GM19238 (cell line): ENCODE results near the gene ACSM3.
"Not testable (repeated sequence)": the region's sequence is repeated elsewhere in the genome, so short reads cannot be mapped to it uniquely, and the experiment has no call there.

Experiments used
- DNase-seq: peaks from one replicate; pipeline ENCODE4 v3.0.0; 2011; ENCODE audit warnings: low spot score; ENCODE audit not compliant: insufficient read length

ACSM3 gene

GRCh38 chr16:20763461-20764232, at the start of gene ACSM3:
Gene ACSM3, plus strand, starts transcription at chr16:20764014. Its CDS starts 6,021 bp downstream, at chr16:20770035.
- DNase-seq = peak; percentile 79

GRCh38 chr16:20717718-20718117, 46.1 kb upstream of the ACSM3 start:
- DNase-seq = not testable (repeated sequence)

GRCh38 chr16:20720251-20720650, 43.6 kb upstream of the ACSM3 start:
- no peak for DNase-seq

- no peak for DNase-seq
These were observed 37.2 kb upstream of the ACSM3 start for GRCh38 chr16:20726661-20727060.

- no peak for DNase-seq
These were observed 36.6 kb upstream of the ACSM3 start for GRCh38 chr16:20727181-20727580.

- no peak for DNase-seq
These were observed 34.7 kb upstream of the ACSM3 start for GRCh38 chr16:20729141-20729540.

- no peak for DNase-seq
These were observed 29.8 kb upstream of the ACSM3 start for GRCh38 chr16:20734056-20734455.

- DNase-seq = no peak
These were observed 29.0 kb upstream of the ACSM3 start for GRCh38 chr16:20734782-20735181.

GRCh38 chr16:20735490-20735889, 28.3 kb upstream of the ACSM3 start:
- no peak for DNase-seq

- DNase-seq = no peak
These were observed 23.6 kb upstream of the ACSM3 start for GRCh38 chr16:20740007-20740883.

- peak; percentile 78 for DNase-seq
These were observed 22.8 kb upstream of the ACSM3 start for GRCh38 chr16:20740901-20741521.

GRCh38 chr16:20741554-20742285, 22.1 kb upstream of the ACSM3 start, which contains the start of gene THUMPD1:
Gene THUMPD1, minus strand, starts transcription at chr16:20741818. Its CDS starts 79 bp downstream, at chr16:20741739.
- DNase-seq = peak; percentile 89

- no peak for DNase-seq
These were observed 20.2 kb upstream of the ACSM3 start for GRCh38 chr16:20743591-20743990.

GRCh38 chr16:20744922-20745440, 18.8 kb upstream of the ACSM3 start:
- no peak for DNase-seq

GRCh38 chr16:20746461-20746860, 17.4 kb upstream of the ACSM3 start:
- DNase-seq = no peak

- DNase-seq = no peak
These were observed 16.6 kb upstream of the ACSM3 start for GRCh38 chr16:20747030-20747816.

GRCh38 chr16:20749474-20749873, 14.3 kb upstream of the ACSM3 start:
- no peak for DNase-seq

- no peak for DNase-seq
These were observed 13.3 kb upstream of the ACSM3 start for GRCh38 chr16:20750558-20750957.

GRCh38 chr16:20753727-20754126, 10.1 kb upstream of the ACSM3 start:
- no peak for DNase-seq

- no peak for DNase-seq
These were observed 8.6 kb upstream of the ACSM3 start for GRCh38 chr16:20755238-20755637.
